ENCODE data around the gene SMCHD1.

SMCHD1 gene

DNA sequence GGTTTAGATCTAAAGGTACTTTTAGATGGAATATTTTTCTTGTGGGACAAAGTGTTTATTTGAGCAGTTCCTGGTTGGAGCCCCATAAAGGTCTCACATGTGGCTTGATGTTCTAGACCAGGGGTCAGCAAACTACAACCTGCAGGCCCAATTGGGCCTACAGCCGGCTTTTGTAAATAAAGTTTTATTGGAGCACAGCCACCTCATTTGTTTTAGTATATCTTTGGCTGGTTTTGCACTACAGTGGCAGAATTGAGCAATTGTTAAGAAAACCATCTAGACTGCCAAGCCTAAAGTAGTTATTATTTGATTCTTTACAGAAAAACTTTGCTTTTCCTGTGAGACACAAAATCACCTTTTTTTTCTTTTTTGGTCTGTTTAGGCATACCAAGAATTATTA lies 42.5 kb upstream of the SMCHD1 start:
- no peak for TF ChIP-seq FOXP2 (optimal IDR thresholded peaks at IDR 0.05; ENCODE audit: borderline replicate concordance, extremely low read depth, extremely low read length, insufficient read depth)
- no peak for TF ChIP-seq TAF1 (IDR thresholded peaks at IDR 0.05; ENCODE audit: borderline replicate concordance, insufficient read depth, low read length)
- TF ChIP-seq, protein P1, sequence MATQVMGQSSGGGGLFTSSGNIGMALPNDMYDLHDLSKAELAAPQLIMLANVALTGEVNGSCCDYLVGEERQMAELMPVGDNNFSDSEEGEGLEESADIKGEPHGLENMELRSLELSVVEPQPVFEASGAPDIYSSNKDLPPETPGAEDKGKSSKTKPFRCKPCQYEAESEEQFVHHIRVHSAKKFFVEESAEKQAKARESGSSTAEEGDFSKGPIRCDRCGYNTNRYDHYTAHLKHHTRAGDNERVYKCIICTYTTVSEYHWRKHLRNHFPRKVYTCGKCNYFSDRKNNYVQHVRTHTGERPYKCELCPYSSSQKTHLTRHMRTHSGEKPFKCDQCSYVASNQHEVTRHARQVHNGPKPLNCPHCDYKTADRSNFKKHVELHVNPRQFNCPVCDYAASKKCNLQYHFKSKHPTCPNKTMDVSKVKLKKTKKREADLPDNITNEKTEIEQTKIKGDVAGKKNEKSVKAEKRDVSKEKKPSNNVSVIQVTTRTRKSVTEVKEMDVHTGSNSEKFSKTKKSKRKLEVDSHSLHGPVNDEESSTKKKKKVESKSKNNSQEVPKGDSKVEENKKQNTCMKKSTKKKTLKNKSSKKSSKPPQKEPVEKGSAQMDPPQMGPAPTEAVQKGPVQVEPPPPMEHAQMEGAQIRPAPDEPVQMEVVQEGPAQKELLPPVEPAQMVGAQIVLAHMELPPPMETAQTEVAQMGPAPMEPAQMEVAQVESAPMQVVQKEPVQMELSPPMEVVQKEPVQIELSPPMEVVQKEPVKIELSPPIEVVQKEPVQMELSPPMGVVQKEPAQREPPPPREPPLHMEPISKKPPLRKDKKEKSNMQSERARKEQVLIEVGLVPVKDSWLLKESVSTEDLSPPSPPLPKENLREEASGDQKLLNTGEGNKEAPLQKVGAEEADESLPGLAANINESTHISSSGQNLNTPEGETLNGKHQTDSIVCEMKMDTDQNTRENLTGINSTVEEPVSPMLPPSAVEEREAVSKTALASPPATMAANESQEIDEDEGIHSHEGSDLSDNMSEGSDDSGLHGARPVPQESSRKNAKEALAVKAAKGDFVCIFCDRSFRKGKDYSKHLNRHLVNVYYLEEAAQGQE (IDR thresholded peaks at IDR 0.05; ENCODE audit: insufficient read depth in 1 of 2, low read depth in 2 of 2, low read length in 2 of 2): no peak
- no peak for TF ChIP-seq POLR2AphosphoS5 (IDR thresholded peaks at IDR 0.05; ENCODE audit: low read depth, low read length)
- TF ChIP-seq SIN3A (IDR thresholded peaks at IDR 0.05; ENCODE audit: borderline replicate concordance, insufficient read depth, low read length): no peak

- TF ChIP-seq SIN3A (IDR thresholded peaks at IDR 0.05; ENCODE audit: borderline replicate concordance, insufficient read depth, low read length) (no peak), TAF1 (IDR thresholded peaks at IDR 0.05; ENCODE audit: borderline replicate concordance, insufficient read depth, low read length) (no peak), FOXP2 (optimal IDR thresholded peaks at IDR 0.05; ENCODE audit: borderline replicate concordance, extremely low read depth, extremely low read length, insufficient read depth) (no peak), POLR2AphosphoS5 (IDR thresholded peaks at IDR 0.05; ENCODE audit: low read depth, low read length) (no peak)
- TF ChIP-seq, protein P1 (IDR thresholded peaks at IDR 0.05; ENCODE audit: insufficient read depth in 1 of 2, low read depth in 2 of 2, low read length in 2 of 2): no peak
Observed at GRCh38 chr18:2617401-2617998, 38.0 kb upstream of the SMCHD1 start.

DNA sequence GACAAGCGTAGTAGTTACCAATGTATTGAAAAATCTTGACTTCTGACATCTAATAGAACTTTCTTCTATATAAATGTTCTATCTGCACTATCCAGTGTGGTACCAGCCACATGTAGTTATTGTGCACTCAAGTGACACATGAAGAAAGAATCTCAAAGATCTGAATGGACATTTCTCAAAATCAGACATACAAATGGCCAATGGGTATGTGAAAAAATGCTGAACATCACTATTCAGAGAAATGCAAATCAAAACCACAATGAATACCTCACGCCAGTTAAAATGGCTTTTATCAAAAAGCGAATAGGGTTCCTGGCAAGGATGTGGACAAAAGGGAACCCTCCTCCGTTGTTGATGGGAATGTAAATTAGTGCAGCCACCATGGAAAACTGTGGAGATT lies 37.5 kb upstream of the SMCHD1 start:
- TF ChIP-seq, protein P1 (IDR thresholded peaks at IDR 0.05; ENCODE audit: insufficient read depth in 1 of 2, low read depth in 2 of 2, low read length in 2 of 2): no peak
- no peak for TF ChIP-seq SIN3A (IDR thresholded peaks at IDR 0.05; ENCODE audit: borderline replicate concordance, insufficient read depth, low read length)
- no peak for TF ChIP-seq POLR2AphosphoS5 (IDR thresholded peaks at IDR 0.05; ENCODE audit: low read depth, low read length)
- no peak for TF ChIP-seq TAF1 (IDR thresholded peaks at IDR 0.05; ENCODE audit: borderline replicate concordance, insufficient read depth, low read length)
- no peak for TF ChIP-seq FOXP2 (optimal IDR thresholded peaks at IDR 0.05; ENCODE audit: borderline replicate concordance, extremely low read depth, extremely low read length, insufficient read depth)

DNA sequence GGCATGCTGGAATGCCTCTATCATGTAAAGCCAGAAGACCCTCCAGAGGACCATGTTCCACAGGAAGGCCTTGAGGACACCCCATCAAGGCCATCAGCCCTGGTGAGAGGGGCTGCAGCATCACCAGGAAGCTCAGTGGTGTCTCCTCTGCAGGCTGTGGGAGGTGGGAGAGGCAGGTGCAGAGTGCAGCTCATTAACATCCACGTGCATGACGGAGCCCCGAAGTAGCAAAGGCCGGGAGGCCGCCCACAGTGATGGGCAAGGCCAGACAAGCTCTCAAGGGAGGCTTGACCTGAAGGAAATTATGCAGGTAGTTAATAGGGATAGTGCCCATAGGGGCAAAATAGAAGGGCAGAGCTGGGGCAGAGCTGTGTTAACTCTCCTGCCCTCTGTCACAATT lies 30.3 kb upstream of the SMCHD1 start:
- TF ChIP-seq SIN3A (IDR thresholded peaks at IDR 0.05; ENCODE audit: borderline replicate concordance, insufficient read depth, low read length): no peak
- no peak for TF ChIP-seq POLR2AphosphoS5 (IDR thresholded peaks at IDR 0.05; ENCODE audit: low read depth, low read length)
- TF ChIP-seq FOXP2 (optimal IDR thresholded peaks at IDR 0.05; ENCODE audit: borderline replicate concordance, extremely low read depth, extremely low read length, insufficient read depth): no peak
- no peak for TF ChIP-seq TAF1 (IDR thresholded peaks at IDR 0.05; ENCODE audit: borderline replicate concordance, insufficient read depth, low read length)
- TF ChIP-seq, protein P1 (IDR thresholded peaks at IDR 0.05; ENCODE audit: insufficient read depth in 1 of 2, low read depth in 2 of 2, low read length in 2 of 2): no peak

Measured in PFSK-1 (cell line).